Astrocyte of the hippocampus (primary cell): Measurements from ENCODE around the gene PLAU.
"Not testable (repeated sequence)": the region's sequence is repeated elsewhere in the genome, so short reads cannot be mapped to it uniquely, and the experiment has no call there.

Source experiments
- DNase-seq: peaks from one replicate; pipeline ENCODE4 v3.0.0; 2011; ENCODE audit warnings: low read depth, low spot score

The PLAU gene

DNA sequence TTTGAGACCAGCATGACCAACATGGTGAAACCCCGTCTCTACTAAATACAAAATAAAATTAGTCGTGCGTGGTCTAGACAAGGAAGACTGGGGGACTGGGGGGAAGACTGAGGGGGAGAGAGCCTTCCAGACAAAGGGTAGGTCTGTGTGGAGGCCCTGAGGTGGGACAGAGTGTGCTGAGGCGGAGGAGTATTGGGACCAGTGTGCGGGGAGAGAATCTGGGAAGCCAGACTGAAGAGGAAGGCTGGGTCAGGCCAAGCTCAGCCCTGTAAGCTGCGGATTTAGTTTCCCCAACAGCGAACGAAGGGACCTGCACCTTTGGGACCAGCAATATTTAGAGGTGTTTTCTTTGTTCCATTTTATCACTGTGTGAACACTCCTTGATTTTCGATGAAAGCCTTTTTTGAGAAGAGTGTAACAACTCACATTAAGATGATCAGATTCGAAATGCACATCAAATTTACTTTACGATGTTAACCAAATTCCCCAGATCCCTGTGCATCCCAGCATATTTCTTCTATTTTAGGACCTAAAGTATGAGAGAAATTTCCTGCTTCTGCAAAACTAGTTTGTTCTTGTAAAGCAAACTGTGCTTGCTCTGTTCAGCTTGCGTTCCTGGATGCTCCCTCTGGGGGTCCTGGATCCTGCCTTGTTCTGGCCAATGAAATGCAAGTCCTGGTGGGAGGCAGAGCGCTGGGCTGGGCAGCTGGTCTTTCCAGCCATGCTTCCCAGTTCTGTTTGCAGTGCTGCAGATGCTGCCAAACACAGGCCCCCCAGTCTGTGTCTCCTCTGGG lies 39.4 kb downstream of the PLAU start:
- DNase-seq, result no peak

GRCh38 chr10:73953665-73954064 lies 42.7 kb downstream of the PLAU start:
- peak; percentile 88 for DNase-seq

GRCh38 chr10:73954737-73955136 lies 43.8 kb downstream of the PLAU start:
- no peak for DNase-seq

GRCh38 chr10:73955719-73956118 lies 44.8 kb downstream of the PLAU start:
- no peak for DNase-seq

GRCh38 chr10:73956476-73957359 lies 45.8 kb downstream of the PLAU start:
- peak; percentile 58 for DNase-seq

DNA sequence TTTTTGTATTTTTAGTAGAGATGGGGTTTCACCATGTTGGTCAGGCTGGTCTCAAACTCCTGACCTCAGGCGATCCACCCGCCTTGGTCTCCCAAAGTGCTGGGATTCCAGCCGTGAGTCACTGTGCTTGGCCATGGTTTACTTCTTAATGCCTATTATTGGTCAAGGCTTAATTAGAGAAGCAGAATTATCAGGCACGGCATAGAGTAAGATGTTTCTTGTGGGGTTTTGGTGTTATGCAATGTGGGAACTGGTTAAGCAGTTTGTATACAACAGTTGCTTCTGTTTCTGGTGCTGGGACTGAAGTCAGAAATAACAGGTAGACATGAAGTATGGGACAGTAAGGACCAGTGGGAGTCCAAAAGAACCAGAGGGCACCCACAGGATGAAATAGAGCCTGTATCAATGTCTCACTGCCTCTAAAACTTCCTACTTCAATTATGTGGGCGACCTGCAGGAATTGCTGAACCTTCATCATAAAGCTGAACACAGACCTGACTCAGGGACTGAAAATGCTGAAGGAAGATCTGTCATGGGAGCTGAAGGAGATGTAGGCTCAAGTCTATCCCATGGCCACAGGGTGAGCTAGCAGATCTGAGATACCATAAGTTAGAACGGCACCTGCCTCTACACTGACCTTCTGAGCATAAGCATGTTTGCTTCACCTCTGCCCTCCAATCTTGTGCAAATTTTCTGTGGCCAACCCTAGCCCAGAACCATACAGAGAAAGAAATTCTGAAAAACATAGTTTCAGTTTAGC lies 48.7 kb downstream of the PLAU start:
- DNase-seq, result peak; percentile 28

DNA sequence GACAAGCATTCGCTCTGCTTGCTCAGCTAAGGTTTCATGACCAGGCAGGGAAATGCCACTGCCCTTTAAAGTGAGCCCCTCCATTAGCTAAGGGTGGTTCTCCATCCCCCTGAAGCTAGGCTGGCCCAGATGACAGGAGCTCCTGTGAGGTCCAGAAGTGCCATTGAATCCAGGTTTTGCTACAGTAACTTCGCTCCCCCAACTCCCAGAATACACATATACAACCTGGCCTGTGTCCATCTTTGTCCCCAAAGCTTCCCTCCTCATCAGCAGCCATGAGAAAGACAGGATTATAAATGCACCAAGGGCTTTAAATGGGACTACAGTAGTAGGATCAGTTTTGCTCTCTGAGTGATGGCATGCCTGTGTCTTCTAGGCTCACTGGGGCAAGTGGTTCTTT lies 51.5 kb downstream of the PLAU start:
- DNase-seq, result no peak

DNA sequence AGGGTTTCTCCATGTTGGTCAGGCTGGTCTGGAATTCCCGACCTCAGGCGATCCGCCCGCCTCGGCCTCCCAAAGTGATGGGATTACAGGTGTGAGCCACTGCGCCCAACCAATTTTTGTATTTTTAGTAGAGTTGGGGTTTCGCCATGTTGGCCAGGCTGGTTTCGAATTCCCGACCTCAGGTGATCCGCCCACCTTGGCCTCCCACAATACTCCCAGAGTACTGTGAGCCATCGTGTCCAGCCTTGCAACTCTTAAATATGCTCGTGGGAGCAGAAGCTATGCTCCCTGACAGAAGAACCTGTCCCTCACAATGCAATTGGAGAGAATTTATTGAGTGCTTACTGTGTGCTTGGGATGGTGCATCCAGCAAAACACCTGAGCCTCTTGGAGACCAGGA lies 52.6 kb downstream of the PLAU start:
- not testable (repeated sequence) for DNase-seq

GRCh38 chr10:73964743-73965142 lies 53.8 kb downstream of the PLAU start:
- DNase-seq, result no peak

GRCh38 chr10:73965267-73965889 lies 54.4 kb downstream of the PLAU start:
- not testable (repeated sequence) for DNase-seq

GRCh38 chr10:73965890-73966768 lies 55.2 kb downstream of the PLAU start:
- peak; percentile 98 for DNase-seq

GRCh38 chr10:73967022-73967429 lies 56.1 kb downstream of the PLAU start:
- no peak for DNase-seq
